K562 (cell line): ENCODE measurements around the gene SLC9B2. TPM values are rescaled to one million over a fixed set of nuclear protein-coding genes. Genes with fewer than 3 reads are reported as not detected.

Source experiments
- DEAF1 ChIP-seq: fragments of 450-650 bp; formaldehyde crosslinking; IDR thresholded peaks from 2 replicates; pipeline ENCODE4 v1.4.0; 2020; ENCODE audit warnings: mild to moderate bottlenecking, moderate library complexity
- HDAC2 ChIP-seq: fragments of 450-650 bp; IDR thresholded peaks from 2 replicates; pipeline ENCODE4 v1.6.1; 2016; ENCODE audit warnings: mild to moderate bottlenecking
- MEF2D ChIP-seq: conservative IDR thresholded peaks from 2 replicates; pipeline ENCODE4 v1.6.1; 2016; ENCODE audit warnings: low read depth, missing genetic modification characterization, missing compliant biosample characterization
- REST ChIP-seq, 2 experiments: fragments of 450-650 bp; formaldehyde crosslinking in 1 of 2; IDR thresholded peaks; 2 replicates each; pipeline versions ENCODE4 v1.4.0 to v1.6.1; 2014 to 2020; ENCODE audit warnings: mild to moderate bottlenecking in 2 of 2, borderline replicate concordance in 1 of 2, low read depth in 1 of 2
- SAFB ChIP-seq: fragments of 200-400 bp; formaldehyde crosslinking; IDR thresholded peaks from 2 replicates; pipeline ENCODE4 v1.6.1; 2017; ENCODE audit warnings: low read depth, low read length, borderline replicate concordance
- SMC3 ChIP-seq: conservative IDR thresholded peaks from 2 replicates; pipeline ENCODE4 v1.6.1; 2011; ENCODE audit warnings: low read depth, low read length, improper control_type of control experiment; ENCODE audit not compliant: insufficient read depth
- ZC3H11A ChIP-seq: IDR thresholded peaks from 2 replicates; pipeline ENCODE4 v1.6.1; 2012; ENCODE audit warnings: low read depth, low read length, improper control_type of control experiment
- ZNF395 ChIP-seq: fragments of 200-800 bp; sonication (Bioruptor generic); IDR thresholded peaks from 2 replicates; pipeline ENCODE4 v1.6.1; 2017; ENCODE audit warnings: missing genetic modification characterization, missing compliant biosample characterization
- polyA plus RNA-seq, 8 experiments: library from polyadenylated mRNA; depleted of rRNA in 4 of 8; stranded (reverse) in 5 of 8; unstranded in 3 of 8; fragments of >200 nt; fragmentation: Nextera tagmentation in 2 of 8; fragmentation: Illumina TruSeq in 1 of 8; extraction: Ambion mirVana in 2 of 8; extraction: Trizol in 1 of 8; gene quantifications; 2 replicates each; pipeline versions ENCODE4 v1.2.1 to v1.2.3, GENCODE V29; 2011 to 2014; ENCODE audit warnings: inconsistent platforms in 1 of 8, missing spikeins in 1 of 8
- total RNA-seq, 7 experiments: library from RNA; depleted of rRNA in 6 of 7; stranded (reverse); fragments of >200 nt in 6 of 7; fragmentation: Illumina TruSeq in 2 of 7; extraction: Trizol in 2 of 7; gene quantifications; 2 replicates each; pipeline versions ENCODE4 v1.2.1 to v1.2.3, GENCODE V29; 2011 to 2021; ENCODE audit warnings: low replicate concordance in 1 of 7
- TF ChIP-seq, protein P1 (sequence below): fragments of 250-450 bp; sonication (Bioruptor Pico); IDR thresholded peaks from 2 replicates; pipeline ENCODE4 v1.8.0; 2021; ENCODE audit warnings: mild to moderate bottlenecking, moderate library complexity

SLC9B2 gene
- total and polyA plus RNA-seq, 9 of the 15 experiments (the other 6 are each of a cell fraction or from before 2014, with no cell fraction given): 6.6 to 14.6 (median 11.4) TPM

DNA sequence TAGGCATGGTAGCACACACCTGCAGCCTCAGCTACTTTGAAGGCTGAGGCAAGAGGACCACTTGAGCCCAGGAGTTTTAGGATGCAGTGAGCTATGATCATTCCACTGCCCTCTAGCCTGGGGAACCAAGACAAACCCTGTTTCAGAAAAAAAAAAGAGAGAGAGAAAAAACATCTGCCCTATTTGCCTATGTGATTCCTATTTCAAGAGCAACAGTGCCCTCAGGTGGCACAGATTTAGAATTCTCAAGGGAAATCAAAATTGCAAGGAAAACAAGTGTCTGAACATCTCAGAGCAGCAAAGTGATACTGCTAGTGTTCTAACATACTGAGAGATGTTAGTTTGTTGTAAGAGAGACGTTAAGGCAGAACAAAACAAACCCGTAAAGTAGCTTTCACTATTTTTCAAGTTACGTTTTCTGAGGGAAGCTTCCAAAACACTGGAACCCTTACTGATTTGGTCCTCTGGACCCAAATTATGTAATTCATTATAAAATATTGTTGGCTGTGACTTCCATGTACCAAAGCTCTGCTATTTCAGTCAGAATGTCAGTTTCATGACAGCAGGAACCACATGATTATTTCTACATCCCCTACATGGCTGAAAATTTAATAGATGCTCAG is 15.2 kb upstream of the SLC9B2 start (continued):
- TF ChIP-seq ZNF395 (CRISPR knock-in tag) (no peak), HDAC2 (no peak), REST (IDR thresholded peaks at IDR 0.05; ENCODE audit: borderline replicate concordance) (peak; percentile 72), REST (CRISPR knock-in tag; IDR thresholded peaks at IDR 0.05; ENCODE audit: low read depth) (no peak), SAFB (no peak), MEF2D (tag) (no peak), SMC3 (peak; percentile 69; the same call in 1 of the 2 replicates), ZC3H11A (no peak), DEAF1 (peak; percentile 65)
- TF ChIP-seq, protein P1, sequence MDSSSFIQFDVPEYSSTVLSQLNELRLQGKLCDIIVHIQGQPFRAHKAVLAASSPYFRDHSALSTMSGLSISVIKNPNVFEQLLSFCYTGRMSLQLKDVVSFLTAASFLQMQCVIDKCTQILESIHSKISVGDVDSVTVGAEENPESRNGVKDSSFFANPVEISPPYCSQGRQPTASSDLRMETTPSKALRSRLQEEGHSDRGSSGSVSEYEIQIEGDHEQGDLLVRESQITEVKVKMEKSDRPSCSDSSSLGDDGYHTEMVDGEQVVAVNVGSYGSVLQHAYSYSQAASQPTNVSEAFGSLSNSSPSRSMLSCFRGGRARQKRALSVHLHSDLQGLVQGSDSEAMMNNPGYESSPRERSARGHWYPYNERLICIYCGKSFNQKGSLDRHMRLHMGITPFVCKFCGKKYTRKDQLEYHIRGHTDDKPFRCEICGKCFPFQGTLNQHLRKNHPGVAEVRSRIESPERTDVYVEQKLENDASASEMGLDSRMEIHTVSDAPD: no peak
